HUDEP-2 (cell line): ENCODE data around the gene ASCL4.

ENCODE experiments used
- DNase-seq, 76 experiments: peaks; one replicate each; lab custom pipeline; 2025; ENCODE audit not compliant: unreplicated experiment in 76 of 76; lab: John Stamatoyannopoulos, UW

The ASCL4 gene

GRCh38 chr12:107776171-107776570, 1.7 kb downstream of the ASCL4 start:
- DNase-seq = no peak

DNA sequence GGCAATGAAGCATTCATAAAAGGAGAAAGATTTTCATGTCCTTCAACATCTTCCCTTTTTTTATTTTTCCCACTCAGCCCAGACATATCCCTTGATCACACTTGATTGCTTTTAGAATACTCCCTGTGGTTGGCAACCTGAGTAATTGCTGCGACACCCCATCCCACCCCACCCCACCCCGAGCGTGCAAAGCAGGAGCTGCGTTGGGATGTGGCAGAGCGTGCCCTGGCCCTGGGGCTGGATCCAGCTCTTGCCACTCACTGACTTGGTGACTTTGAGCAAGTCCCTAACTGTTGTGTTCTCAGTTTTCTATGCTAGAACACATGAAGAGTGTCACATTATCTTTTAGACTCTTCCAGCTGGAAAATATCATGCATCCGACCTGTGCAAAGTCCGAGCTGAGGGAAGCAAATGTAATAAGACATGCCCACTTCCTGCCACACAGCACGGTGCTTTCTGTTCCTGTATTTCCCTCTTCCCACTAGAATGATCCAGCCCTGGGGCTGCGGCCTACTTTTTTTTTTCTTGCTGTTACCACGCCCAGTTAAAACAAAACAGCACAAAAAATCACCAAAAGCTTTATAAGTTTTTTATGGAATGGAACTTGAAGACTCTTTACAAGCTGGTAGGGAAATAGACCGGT, 4.0 kb downstream of the ASCL4 start:
- no peak for DNase-seq

DNA sequence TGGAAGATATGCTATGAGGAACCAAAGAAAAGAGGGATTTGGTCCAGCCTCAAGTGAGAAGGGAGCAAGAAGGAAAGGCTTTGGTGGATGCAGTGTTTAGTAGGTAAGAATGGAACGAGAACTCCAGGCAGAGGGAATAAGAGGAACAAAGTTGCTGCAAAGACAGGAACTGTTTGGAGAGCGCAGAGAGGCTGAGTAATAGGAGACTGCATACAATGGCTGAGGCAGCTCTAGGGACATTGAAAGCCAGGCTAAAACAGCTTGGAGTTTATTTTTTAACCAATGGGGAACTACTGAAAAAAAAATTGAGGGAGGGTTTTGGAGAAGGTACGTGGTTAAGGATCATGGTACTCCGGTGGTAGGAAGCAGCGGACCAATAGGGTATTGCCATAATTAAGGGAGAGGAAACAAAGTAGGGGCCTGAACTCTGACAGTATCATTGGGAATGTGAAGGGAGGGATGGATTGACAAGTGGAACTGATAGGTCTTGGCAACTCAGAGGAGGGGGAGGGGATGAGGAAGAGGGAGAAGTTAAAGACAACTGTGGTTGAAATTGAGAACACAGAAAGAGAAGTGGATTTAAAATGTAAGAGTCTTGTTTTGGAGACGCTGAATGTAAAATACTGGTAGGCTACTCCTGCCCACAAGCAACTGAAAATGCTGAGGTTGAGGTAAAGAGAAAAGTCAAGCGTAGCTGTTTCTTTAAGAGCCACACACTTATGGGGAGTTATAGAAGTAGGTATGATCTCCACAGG, 4.8 kb downstream of the ASCL4 start:
- DNase-seq = no peak

DNA sequence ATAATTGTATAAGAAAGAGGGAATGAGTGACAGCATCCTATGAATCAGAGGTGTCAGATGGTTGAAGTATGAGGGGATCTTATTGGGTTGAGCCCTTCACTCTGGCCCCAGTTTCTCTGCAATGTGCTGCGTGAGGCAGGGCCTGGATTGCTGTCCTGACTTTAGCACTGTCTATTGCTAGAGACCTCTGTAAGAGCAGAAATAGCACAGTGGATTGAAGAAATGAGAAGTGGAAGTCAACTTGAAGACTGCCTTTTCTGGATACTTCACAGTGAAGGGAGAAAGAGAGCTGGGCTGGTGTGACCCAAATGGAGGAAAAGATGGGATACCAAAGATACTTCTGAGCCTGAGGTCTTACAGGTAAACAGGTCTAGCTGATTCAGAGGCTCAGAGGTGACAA, 5.8 kb downstream of the ASCL4 start:
- no peak for DNase-seq

DNA sequence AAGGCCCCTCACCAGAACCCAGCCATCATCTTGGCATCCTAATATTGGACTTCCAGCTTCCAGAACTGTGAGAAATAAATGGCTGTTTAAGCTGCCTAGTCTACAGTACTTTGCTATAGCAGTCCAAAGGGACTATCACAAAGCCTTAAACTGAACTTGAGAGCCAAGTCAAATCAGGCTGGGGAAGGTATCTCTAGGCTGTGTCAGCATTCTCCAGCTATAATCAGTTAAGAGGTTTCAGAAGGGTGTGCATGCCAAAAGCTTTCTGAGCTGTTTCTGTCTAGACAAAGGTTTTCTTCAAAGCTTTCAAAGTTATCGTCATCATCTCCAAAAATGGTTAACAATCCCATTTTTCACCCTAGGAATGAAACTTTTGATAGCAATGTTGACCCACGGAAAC, 7.6 kb downstream of the ASCL4 start:
- DNase-seq = no peak

DNA sequence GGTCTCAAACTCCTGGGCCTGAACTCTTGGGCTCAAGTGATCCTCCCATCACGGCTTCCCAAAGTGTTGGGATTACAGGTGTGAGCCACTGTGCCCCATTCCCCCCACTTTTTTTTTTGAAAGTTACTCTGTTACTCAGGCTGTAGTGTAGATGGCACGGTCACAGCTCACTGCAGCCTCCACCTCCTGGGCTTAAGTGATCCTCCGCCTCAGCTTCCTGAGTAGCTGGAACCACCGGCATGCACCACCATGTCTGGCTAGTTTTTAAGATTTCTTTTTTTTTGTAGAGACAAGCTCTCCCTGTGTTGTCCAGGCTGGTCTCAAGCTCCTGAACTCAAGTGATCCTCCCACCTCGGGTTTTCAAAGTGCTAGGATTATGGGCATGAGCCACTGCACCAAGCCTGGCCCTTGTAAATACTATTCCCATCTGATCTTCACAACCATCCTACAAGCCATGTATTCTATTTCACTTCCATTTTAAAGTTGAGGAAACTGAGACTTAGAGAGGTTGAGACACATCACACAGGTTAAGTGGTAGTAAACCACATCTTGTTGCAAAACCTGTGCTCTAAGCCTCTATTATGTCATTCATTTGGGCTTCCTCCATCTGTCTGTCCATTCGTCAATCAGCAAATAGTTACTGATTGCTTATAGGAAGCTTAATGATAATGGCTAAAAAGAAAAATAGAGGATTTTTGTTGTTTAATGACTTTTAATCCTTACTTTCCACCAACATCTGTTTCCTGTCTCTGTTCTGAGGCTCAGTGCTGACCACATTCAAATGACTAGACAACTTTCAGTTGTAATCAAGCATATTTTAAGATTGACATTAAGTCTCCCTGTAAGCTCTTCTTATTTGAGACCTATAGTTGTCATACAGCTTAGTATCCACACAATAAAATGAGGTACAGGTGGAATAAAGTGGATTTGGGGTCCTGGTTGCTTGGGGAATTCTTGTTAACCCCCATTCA, 9.2 kb downstream of the ASCL4 start:
- DNase-seq = no peak

- no peak for DNase-seq
Observed at GRCh38 chr12:107788281-107788680, 13.8 kb downstream of the ASCL4 start.

- no peak for DNase-seq
Observed at GRCh38 chr12:107788690-107789458, 14.4 kb downstream of the ASCL4 start.

DNA sequence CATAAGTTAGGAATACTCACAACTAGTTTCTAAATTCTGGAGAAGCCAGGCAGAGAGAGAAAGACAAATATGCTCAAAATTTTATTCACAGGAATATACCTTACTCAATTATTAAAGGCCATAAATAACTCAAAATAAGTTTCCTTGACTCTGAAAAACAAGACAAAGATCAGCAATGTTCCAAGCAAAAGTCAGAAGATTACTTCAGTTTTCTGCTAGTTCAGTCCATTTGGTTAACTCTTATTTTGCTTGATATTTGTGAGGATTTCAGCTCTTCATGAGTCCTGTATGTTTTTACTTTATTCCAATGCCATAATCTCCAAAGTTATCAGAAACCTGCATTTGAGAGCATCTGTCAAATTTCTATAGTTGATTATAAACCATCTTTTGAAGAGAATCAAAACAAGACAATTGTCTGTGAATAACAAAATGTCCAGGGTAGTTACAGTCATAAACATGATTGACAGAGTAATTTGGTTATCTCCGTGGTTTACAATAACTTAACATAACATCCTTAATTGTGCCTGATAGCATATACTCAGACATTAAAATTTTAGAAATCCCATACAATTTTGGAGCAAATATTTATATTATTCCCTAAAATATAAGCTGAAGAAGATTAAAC, 17.1 kb downstream of the ASCL4 start:
- no peak for DNase-seq

GRCh38 chr12:107794451-107794850, 19.9 kb downstream of the ASCL4 start:
- DNase-seq = no peak

DNA sequence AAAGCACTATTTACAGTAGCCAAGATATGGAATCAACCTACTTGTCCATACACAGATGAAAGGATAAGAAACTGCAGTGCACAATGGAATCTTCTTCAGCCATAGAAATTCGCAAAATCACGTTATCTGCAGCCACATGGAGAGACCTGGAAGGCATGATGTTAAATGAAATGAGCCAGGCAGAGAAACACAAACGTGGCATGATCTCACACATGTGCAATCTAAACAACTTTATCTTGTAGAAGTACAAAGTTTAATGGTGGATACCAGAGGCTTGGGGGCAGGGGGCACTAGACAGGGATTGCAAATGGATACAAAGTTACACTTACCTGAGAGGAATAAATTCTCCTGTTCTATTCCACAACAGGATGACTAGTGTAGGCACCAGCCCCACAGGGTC, 24.1 kb downstream of the ASCL4 start:
- no peak for DNase-seq

GRCh38 chr12:107801150-107801549, 26.6 kb downstream of the ASCL4 start:
- no peak for DNase-seq

- no peak for DNase-seq
Observed at GRCh38 chr12:107803092-107803491, 28.6 kb downstream of the ASCL4 start.

DNA sequence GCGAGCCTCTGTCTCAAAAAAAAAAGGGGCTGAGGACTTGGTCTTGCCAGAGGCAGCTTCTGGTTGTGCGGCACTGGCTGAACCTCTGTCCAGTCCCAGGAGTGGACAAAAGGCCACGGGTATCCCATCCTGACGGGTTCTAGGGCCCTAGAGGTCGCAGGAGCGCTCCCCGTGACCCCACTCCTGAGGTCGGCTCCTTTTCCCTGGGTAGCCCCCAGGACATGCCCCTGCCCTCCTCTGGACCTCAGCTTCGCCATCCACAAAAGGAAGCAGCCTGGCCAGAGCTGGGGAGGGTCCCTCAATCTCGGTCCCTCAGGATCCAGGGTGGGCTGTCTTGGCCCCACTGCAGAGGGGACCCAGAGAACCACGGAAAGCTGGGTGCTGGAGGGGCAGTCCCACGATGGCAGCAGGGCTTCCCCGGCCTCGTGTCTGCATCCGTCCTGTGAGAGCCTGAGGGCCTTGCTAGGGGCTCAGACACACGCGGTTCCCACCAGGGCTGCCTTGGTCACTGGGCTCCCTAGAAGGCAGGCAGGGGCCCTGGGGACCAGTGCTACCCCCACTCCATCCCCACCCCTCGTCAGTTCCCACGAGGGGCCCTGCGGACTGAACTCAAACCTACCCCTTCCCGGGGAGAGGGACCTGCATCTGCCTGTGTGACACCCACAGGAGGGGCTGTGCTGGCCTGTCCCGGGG, 31.1 kb downstream of the ASCL4 start:
- DNase-seq = no peak

DNA sequence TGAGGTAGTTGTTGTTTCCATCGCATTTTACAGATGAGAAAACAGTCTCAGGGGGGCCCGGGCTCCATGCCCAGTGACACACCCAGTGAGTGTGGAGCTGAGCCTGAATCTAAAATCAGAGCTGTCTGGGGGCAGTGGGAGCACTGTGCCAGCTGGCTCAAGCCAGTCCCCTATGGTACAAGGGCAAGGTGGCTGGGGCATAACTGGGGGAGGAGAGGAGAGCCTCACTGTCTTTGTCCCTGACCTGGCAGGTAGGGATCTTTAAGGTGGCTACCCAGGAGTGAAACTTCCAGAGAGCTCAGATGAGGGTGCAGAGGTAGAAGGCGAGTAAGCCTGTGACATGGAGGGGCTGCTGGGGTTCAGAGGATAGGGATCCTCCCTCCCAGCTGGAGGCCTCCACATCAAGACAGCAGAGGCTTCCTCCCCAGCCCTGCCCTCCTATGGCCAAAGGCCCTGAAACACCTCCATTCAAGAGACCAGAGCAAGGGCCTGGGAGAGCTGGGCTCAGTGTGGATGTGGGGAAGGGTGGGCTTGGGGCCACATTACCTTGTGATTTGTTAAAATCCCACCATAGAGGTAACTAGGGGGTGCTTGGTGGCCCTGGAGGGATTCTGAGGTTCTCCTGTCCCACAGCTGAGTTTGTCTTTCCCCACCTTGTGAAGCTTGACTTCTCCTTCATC, 33.1 kb downstream of the ASCL4 start:
- DNase-seq = no peak

GRCh38 chr12:107817250-107817649, 42.7 kb downstream of the ASCL4 start:
- no peak for DNase-seq

DNA sequence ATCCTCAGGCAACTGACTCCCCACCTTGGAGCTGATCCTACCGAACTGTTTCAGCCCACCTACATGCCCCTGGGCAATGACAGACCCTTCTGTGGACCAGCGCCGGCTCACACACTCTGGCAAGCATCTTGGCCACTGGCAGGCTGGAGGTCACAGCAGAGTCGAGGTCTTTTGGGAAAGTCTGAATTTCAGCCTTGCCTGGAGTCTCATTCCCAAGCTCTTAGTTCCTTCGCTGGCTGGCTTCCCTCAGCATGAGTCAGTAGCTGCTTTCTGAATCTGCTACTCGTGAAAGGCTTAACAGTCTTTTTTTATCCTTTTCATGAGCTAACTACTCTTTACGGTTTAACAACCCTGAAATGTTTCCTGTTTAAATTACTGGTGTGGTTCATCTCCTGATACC, 44.5 kb downstream of the ASCL4 start:
- no peak for DNase-seq

DNA sequence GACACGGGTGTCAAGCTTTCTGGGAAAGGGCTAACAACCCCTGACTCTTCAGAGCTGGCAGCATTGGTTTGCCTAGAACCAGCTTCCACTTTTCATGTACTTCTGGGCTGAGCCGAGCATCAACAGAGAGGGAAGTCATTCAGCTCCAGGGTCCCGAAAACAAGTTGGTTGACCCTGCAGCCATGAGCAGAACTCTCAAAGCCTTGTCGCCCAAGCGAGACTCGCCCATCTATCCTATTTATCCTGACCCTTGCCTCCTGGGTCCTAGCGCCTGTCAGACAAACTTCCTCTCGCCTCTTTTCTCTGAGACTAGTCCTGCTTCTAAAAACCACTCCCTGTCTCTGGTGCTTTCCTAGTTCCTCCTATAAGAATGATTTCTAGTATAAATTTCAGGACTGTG, 47.9 kb downstream of the ASCL4 start:
- no peak for DNase-seq
